ENCODE data around the gene KRT72. TPM values are rescaled to one million over a fixed set of nuclear protein-coding genes. Genes with fewer than 3 reads are reported as not detected.

The KRT72 gene
- total and polyA plus RNA-seq, 4 donors = 1.6 TPM; not detected in 3

- 68 to 77% methylated on average over 5 of the region's 5 CpGs for WGBS, 2 donors
- no peak for DNase-seq
- H3K9me3 ChIP-seq (ENCODE audit: control insufficient read depth, low read length) = peaks cover 1% of the 10 kb centered on the region
- no peaks in the 10 kb centered on the region for H3K27me3 ChIP-seq (ENCODE audit: control insufficient read depth in 1 of 2, insufficient read depth in 2 of 2, low read length in 1 of 2)
- intact Hi-C loops (cut with DNase I) = no loop called here
- no peak for ATAC-seq (ENCODE audit: low FRiP score)
- H3K4me3 ChIP-seq (ENCODE audit: low read length in 2 of 2) = no peak overlapping the region
- H3K4me1 ChIP-seq (ENCODE audit: control insufficient read depth in 1 of 2, insufficient read depth in 2 of 2, low read length in 2 of 2) = no peaks in the 10 kb centered on the region
- no peaks in the 10 kb centered on the region for H3K36me3 ChIP-seq (ENCODE audit: control insufficient read depth in 1 of 2, insufficient read depth in 2 of 2, low read length in 1 of 2)
- H3K27ac ChIP-seq (ENCODE audit: low read depth in 1 of 2, low read length in 2 of 2) = no peak overlapping the region
Measured at GRCh38 chr12:52622349-52622748, 21.1 kb upstream of the KRT72 start.

GRCh38 chr12:52618866-52619265 lies 17.6 kb upstream of the KRT72 start:
- intact Hi-C loops (cut with DNase I) = no loop called here
- no peak for ATAC-seq (ENCODE audit: low FRiP score)
- Histone ChIP-seq H3K9me3 (ENCODE audit: control insufficient read depth, low read length) (peaks cover 1% of the 10 kb centered on the region), H3K36me3 (ENCODE audit: control insufficient read depth in 1 of 2, insufficient read depth in 2 of 2, low read length in 1 of 2) (no peaks in the 10 kb centered on the region), H3K4me3 (ENCODE audit: low read length in 2 of 2) (no peak overlapping the region), H3K27me3 (ENCODE audit: control insufficient read depth in 1 of 2, insufficient read depth in 2 of 2, low read length in 1 of 2) (no peaks in the 10 kb centered on the region), H3K4me1 (ENCODE audit: control insufficient read depth in 1 of 2, insufficient read depth in 2 of 2, low read length in 2 of 2) (no peaks in the 10 kb centered on the region), H3K27ac (ENCODE audit: low read depth in 1 of 2, low read length in 2 of 2) (no peak overlapping the region)
- no peak for DNase-seq
- WGBS, 2 donors = 76 to 81% methylated on average over 2 of the region's 2 CpGs

GRCh38 chr12:52618216-52618615 lies 17.0 kb upstream of the KRT72 start, which contains the start of gene KRT73:
Gene KRT73, minus strand, starts transcription at chr12:52618559. Its CDS starts 35 bp downstream, at chr12:52618524.
- WGBS, 2 donors = 87 to 88% methylated on average over 14 of the region's 14 CpGs
- intact Hi-C loops (cut with DNase I) = no loop called here
- H3K36me3 ChIP-seq (ENCODE audit: control insufficient read depth in 1 of 2, insufficient read depth in 2 of 2, low read length in 1 of 2) = no peaks in the 10 kb centered on the region
- no peak within 1 kb of the TSS for H3K4me3 ChIP-seq (ENCODE audit: low read length in 2 of 2)
- H3K27ac ChIP-seq (ENCODE audit: low read depth in 1 of 2, low read length in 2 of 2) = no peak within 1 kb of the TSS
- ATAC-seq (ENCODE audit: low FRiP score) (peak; percentile 13), DNase-seq (no peak)
- H3K27me3 ChIP-seq (ENCODE audit: control insufficient read depth in 1 of 2, insufficient read depth in 2 of 2, low read length in 1 of 2) = no peaks in the 10 kb centered on the region
- peaks cover 1% of the 10 kb centered on the region for H3K9me3 ChIP-seq (ENCODE audit: control insufficient read depth, low read length)
- no peaks in the 10 kb centered on the region for H3K4me1 ChIP-seq (ENCODE audit: control insufficient read depth in 1 of 2, insufficient read depth in 2 of 2, low read length in 2 of 2)

- WGBS, 2 donors = 81 to 86% methylated on average over 7 of the region's 7 CpGs
- Histone ChIP-seq H3K4me1 (ENCODE audit: control insufficient read depth in 1 of 2, insufficient read depth in 2 of 2, low read length in 2 of 2) (no peaks in the 10 kb centered on the region), H3K27ac (ENCODE audit: low read depth in 1 of 2, low read length in 2 of 2) (no peak overlapping the region), H3K27me3 (ENCODE audit: control insufficient read depth in 1 of 2, insufficient read depth in 2 of 2, low read length in 1 of 2) (no peaks in the 10 kb centered on the region), H3K36me3 (ENCODE audit: control insufficient read depth in 1 of 2, insufficient read depth in 2 of 2, low read length in 1 of 2) (no peaks in the 10 kb centered on the region), H3K4me3 (ENCODE audit: low read length in 2 of 2) (no peak overlapping the region), H3K9me3 (ENCODE audit: control insufficient read depth, low read length) (peaks cover under 1% of the 10 kb centered on the region)
- DNase-seq (no peak), ATAC-seq (ENCODE audit: low FRiP score) (no peak)
- intact Hi-C loops (cut with DNase I) = no loop called here
Measured at GRCh38 chr12:52617403-52617785, 16.1 kb upstream of the KRT72 start.

- Histone ChIP-seq H3K4me1 (ENCODE audit: control insufficient read depth in 1 of 2, insufficient read depth in 2 of 2, low read length in 2 of 2) (no peaks in the 10 kb centered on the region), H3K27me3 (ENCODE audit: control insufficient read depth in 1 of 2, insufficient read depth in 2 of 2, low read length in 1 of 2) (no peaks in the 10 kb centered on the region), H3K9me3 (ENCODE audit: control insufficient read depth, low read length) (no peaks in the 10 kb centered on the region), H3K4me3 (ENCODE audit: low read length in 2 of 2) (no peak overlapping the region), H3K27ac (ENCODE audit: low read depth in 1 of 2, low read length in 2 of 2) (no peak overlapping the region), H3K36me3 (ENCODE audit: control insufficient read depth in 1 of 2, insufficient read depth in 2 of 2, low read length in 1 of 2) (no peaks in the 10 kb centered on the region)
- WGBS, 2 donors = 83 to 87% methylated on average over 10 of the region's 10 CpGs
- no peak for DNase-seq
- intact Hi-C loops (cut with DNase I) = no loop called here
- ATAC-seq (ENCODE audit: low FRiP score) = no peak
Measured at GRCh38 chr12:52616680-52617402, 15.6 kb upstream of the KRT72 start.

- intact Hi-C loops (cut with DNase I) = no loop called here
- ATAC-seq (ENCODE audit: low FRiP score) = no peak
Measured at GRCh38 chr12:52615912-52616311, 14.6 kb upstream of the KRT72 start.

GRCh38 chr12:52615208-52615868 lies 14.1 kb upstream of the KRT72 start:
- Histone ChIP-seq H3K9me3 (ENCODE audit: control insufficient read depth, low read length) (no peaks in the 10 kb centered on the region), H3K4me3 (ENCODE audit: low read length in 2 of 2) (no peak overlapping the region), H3K4me1 (ENCODE audit: control insufficient read depth in 1 of 2, insufficient read depth in 2 of 2, low read length in 2 of 2) (no peaks in the 10 kb centered on the region), H3K27me3 (ENCODE audit: control insufficient read depth in 1 of 2, insufficient read depth in 2 of 2, low read length in 1 of 2) (no peaks in the 10 kb centered on the region), H3K27ac (ENCODE audit: low read depth in 1 of 2, low read length in 2 of 2) (no peak overlapping the region), H3K36me3 (ENCODE audit: control insufficient read depth in 1 of 2, insufficient read depth in 2 of 2, low read length in 1 of 2) (no peaks in the 10 kb centered on the region)
- intact Hi-C loops (cut with DNase I) = no loop called here
- WGBS, 2 donors = 51 to 52% methylated on average over 6 of the region's 6 CpGs
- ATAC-seq (ENCODE audit: low FRiP score) (no peak), DNase-seq (no peak)

More at GRCh38 chr12:52615912-52616311, 14.6 kb upstream of the KRT72 start:
- no peaks in the 10 kb centered on the region for H3K27me3 ChIP-seq (ENCODE audit: control insufficient read depth in 1 of 2, insufficient read depth in 2 of 2, low read length in 1 of 2)
- H3K36me3 ChIP-seq (ENCODE audit: control insufficient read depth in 1 of 2, insufficient read depth in 2 of 2, low read length in 1 of 2) = no peaks in the 10 kb centered on the region
- H3K9me3 ChIP-seq (ENCODE audit: control insufficient read depth, low read length) = no peaks in the 10 kb centered on the region
- H3K4me1 ChIP-seq (ENCODE audit: control insufficient read depth in 1 of 2, insufficient read depth in 2 of 2, low read length in 2 of 2) = no peaks in the 10 kb centered on the region
- no peak overlapping the region for H3K27ac ChIP-seq (ENCODE audit: low read depth in 1 of 2, low read length in 2 of 2)
- no peak for DNase-seq
- H3K4me3 ChIP-seq (ENCODE audit: low read length in 2 of 2) = no peak overlapping the region
- WGBS, 2 donors = 85 to 86% methylated on average over 9 of the region's 9 CpGs

- Histone ChIP-seq H3K27me3 (ENCODE audit: control insufficient read depth in 1 of 2, insufficient read depth in 2 of 2, low read length in 1 of 2) (no peaks in the 10 kb centered on the region), H3K4me3 (ENCODE audit: low read length in 2 of 2) (no peak overlapping the region), H3K36me3 (ENCODE audit: control insufficient read depth in 1 of 2, insufficient read depth in 2 of 2, low read length in 1 of 2) (no peaks in the 10 kb centered on the region), H3K4me1 (ENCODE audit: control insufficient read depth in 1 of 2, insufficient read depth in 2 of 2, low read length in 2 of 2) (no peaks in the 10 kb centered on the region), H3K27ac (ENCODE audit: low read depth in 1 of 2, low read length in 2 of 2) (no peak overlapping the region), H3K9me3 (ENCODE audit: control insufficient read depth, low read length) (no peaks in the 10 kb centered on the region)
- WGBS, 2 donors = 86 to 87% methylated on average over 10 of the region's 10 CpGs
- intact Hi-C loops (cut with DNase I) = no loop called here
- ATAC-seq (ENCODE audit: low FRiP score) (no peak), DNase-seq (no peak)
Measured at GRCh38 chr12:52614381-52615207, 13.3 kb upstream of the KRT72 start.
